SKM-1 treated with dmso at 0.1 percent for 144 hours (cell line): ENCODE data around the gene ZHX3.

Experiments used
- DNase-seq: peaks from one replicate; lab custom pipeline; 2025; ENCODE audit not compliant: unreplicated experiment; lab: John Stamatoyannopoulos, UW

ZHX3 gene, protein sequence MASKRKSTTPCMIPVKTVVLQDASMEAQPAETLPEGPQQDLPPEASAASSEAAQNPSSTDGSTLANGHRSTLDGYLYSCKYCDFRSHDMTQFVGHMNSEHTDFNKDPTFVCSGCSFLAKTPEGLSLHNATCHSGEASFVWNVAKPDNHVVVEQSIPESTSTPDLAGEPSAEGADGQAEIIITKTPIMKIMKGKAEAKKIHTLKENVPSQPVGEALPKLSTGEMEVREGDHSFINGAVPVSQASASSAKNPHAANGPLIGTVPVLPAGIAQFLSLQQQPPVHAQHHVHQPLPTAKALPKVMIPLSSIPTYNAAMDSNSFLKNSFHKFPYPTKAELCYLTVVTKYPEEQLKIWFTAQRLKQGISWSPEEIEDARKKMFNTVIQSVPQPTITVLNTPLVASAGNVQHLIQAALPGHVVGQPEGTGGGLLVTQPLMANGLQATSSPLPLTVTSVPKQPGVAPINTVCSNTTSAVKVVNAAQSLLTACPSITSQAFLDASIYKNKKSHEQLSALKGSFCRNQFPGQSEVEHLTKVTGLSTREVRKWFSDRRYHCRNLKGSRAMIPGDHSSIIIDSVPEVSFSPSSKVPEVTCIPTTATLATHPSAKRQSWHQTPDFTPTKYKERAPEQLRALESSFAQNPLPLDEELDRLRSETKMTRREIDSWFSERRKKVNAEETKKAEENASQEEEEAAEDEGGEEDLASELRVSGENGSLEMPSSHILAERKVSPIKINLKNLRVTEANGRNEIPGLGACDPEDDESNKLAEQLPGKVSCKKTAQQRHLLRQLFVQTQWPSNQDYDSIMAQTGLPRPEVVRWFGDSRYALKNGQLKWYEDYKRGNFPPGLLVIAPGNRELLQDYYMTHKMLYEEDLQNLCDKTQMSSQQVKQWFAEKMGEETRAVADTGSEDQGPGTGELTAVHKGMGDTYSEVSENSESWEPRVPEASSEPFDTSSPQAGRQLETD

DNA sequence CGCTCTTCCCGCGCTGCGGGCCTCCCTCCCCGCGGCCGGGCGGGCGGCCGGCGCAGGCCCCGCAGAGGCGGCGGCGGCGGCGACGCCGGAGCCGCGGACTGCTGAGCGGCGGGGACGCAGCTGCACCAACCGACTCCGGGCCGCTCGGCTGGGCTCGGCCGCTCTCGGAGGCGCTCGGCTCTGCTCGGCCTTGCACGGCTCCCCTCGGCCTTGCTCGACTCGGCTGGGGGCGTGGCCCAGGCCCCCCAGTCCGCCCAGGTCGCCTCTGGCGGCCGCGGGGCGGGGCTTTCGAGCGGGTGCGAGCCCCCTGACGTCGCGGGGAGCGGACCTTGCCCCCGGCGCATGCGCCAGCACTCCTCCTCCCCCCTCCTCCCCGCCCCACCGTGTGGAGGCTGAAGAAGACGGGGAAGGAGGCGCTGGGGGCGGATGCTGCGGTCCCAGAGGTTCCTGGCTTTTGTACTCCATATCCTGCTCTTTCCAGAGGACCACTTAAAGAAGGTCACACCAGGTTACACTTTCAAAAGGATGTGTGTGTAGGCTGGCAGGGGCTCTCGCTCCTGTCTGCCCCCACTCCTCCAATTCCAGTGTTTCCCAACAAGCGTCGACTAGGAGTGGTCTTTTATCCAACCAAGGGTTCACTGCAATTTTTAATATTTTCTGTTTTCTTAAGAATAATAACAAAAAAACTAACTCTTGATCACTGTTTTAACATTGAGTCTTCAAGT is at the start of gene ZHX3:
TSS of gene ZHX3 (minus strand) at position 186 of the 725 bp plus-strand sequence. CDS start 112,815 bp downstream, outside the sequence.
- peak; percentile 93 for DNase-seq

DNA sequence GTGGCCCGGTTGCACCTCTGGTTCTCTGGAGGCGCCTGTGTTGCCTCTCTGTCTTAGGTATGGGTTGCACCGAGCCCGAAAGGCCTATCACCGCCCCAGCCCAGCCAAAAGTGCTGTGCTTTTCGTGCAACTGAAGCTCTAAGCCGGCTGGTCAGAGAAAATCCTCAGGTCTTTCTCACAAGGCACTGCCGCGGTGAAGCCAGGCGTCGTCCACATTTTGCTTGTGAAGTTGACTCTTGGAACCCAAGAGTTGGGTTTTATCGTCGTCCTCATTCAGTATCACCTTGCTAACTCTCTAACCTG is 49.8 kb upstream of the ZHX3 start:
- DNase-seq: no peak

- no peak for DNase-seq
Measured at GRCh38 chr20:41366546-41367392, 49.2 kb upstream of the ZHX3 start, which contains the start of gene EMILIN3. Gene EMILIN3, minus strand, starts transcription at chr20:41366818. Its CDS starts 184 bp downstream, at chr20:41366634.

- DNase-seq: no peak
Measured at GRCh38 chr20:41365777-41366545, 48.4 kb upstream of the ZHX3 start.

DNA sequence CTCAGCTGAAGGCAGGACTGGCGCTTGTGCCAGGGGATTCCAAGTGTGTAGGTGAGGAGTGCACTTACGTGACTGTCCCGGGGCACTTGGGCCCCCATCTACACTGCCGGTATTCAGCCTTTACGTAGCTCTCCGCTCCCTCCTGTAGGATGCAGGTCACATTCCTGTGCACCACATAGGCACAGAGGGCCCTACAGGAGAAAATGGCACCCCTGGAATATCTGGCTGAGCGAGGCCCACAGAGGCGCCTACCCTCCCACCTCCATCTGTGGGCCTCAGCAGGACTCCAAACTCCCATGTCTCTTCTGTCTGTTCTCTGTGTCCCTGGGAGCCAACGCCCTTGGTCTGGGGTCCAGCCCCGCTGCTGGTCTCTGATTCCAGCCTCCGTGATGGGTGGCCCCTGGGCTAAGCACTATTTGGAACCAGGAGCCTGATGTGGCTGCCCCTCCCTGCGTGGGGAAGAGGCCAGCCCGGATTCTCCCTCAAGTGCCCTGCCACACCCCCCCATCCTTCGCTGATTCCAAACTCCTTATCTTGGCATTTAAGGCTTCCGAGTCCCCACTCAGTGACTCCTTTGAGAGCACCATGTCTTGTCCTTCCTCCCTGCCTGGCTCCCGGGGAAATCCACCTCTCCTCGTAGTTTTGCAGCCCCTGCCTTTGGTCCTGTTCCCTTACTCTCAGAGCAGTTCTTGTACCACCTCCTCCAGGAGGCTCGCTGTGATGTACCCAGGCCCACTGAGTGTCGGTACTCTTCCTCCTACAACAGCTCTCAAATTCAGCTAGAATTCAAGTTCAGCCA is 47.6 kb upstream of the ZHX3 start:
- DNase-seq: no peak

- DNase-seq: no peak
Measured at GRCh38 chr20:41364236-41364855, 46.8 kb upstream of the ZHX3 start.

GRCh38 chr20:41363601-41364000 is 46.1 kb upstream of the ZHX3 start:
- DNase-seq: no peak

- DNase-seq: no peak
Measured at GRCh38 chr20:41362748-41363140, 45.2 kb upstream of the ZHX3 start.

DNA sequence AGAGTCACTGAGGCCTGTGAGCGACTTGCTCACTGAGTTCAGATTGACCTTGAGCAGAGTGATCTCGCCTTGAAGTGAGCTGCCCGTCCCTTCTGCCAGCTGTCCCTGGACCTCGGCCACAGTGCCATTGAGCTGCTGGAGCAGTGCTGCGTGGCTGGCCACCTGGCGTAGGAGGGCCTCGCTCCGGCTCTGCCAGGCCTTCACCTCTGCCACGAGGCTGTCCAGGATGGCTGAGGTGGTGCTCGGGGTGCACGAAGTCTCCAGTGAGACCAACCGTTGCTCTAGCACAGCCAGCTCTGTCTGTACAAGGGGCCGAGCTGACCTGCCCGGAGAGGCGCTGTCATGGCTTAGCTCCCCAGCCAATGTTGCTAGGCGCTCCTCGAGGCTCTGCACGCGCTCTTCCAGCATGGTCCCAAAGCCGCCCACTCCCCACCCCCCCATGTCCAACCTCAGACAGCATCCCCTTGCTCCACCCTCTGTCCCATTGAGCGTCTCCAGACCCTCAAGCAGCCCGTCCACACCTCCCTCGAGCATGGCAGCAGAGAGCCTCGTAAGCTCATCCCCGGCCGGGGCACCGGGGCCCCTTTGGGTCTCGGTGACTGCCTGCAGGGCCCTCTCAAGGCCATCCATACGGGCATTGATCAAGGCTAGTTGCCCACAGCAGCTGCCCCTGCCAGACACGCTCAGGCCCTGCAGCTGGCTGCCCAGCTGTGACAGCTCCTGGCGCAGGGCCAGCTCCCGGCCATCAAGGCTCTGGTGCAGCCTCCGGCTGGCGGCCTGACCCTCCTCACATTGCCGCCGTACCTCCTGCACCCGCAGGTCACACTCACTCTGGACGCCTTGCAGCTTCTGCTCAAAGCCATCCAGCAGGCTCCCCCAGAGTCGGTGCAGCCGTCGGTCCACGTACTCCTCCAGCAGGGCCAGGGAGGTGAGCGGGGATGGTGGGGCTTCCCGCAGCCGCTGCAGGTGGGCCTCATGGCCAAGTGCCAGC is 44.5 kb upstream of the ZHX3 start:
- no peak for DNase-seq

DNA sequence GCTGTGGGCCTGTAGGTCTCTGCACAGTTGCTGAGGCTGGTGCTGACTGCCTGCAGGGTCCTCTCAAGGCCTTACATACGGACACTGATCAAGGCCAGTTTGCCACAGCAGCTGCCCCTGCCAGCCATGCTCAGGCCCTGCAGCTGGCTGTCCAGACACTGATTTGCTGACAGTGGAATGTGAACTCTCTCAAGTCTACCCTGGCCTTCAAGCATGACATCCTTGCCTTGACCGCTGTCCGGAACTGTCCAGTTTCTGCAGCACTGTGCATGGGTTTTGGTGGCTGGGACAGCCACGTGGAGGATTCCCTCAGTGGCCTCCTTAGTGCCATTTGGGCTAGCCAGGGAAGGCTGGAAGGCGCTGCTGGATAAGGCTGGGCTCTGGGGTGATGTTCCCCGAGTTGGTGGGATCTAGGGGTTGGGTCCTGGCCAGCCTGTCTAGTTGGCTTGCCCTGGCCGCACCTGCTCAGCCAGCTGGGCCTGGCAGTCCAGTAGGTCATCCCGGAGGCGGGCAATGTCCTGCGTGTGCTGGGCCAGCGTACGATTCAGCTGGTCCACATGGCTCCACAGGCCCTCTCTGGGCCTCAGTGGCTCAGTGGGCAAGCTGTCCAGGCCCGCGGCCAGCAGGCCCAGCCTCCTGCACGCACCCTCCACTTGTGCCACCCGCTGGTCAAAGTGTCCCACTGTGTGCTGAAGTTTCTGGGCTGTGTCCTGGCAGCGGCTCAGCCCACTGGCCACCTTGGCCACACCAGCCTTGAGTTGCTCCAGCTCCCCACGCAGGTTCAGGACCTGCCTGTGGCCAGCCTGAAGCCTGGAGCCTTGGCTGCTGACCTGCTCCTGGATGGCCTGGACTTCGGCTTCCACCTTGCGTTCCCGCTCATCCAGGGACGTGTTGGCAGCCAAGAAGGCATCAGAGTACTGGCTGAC is 43.6 kb upstream of the ZHX3 start:
- DNase-seq: no peak

DNA sequence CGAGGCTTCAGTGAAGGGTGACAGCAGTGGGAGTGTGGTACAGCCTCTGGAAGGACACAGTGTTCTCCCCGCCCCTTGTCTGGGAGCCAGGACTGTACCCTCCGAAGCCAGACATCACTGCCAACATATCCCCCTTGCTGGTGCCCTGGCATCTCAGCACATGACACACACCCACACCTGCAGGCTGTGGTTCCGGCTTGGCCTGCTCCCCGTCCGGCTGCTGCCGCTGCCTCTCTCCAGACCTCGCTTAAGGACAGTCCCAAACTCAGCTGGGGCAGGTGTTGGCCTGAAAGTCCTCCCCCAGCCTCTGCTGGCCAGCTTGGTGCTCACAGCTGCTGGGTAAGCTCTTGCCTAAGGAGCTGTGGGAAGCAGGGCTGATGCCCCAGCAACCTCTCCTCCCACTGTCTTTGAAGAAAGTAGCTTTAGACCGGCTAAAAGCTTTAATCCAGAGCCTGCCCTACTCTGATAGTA is 42.0 kb upstream of the ZHX3 start:
- DNase-seq: no peak

GRCh38 chr20:41358717-41359116 is 41.2 kb upstream of the ZHX3 start:
- DNase-seq: no peak

- no peak for DNase-seq
Measured at GRCh38 chr20:41358230-41358629, 40.7 kb upstream of the ZHX3 start.

DNA sequence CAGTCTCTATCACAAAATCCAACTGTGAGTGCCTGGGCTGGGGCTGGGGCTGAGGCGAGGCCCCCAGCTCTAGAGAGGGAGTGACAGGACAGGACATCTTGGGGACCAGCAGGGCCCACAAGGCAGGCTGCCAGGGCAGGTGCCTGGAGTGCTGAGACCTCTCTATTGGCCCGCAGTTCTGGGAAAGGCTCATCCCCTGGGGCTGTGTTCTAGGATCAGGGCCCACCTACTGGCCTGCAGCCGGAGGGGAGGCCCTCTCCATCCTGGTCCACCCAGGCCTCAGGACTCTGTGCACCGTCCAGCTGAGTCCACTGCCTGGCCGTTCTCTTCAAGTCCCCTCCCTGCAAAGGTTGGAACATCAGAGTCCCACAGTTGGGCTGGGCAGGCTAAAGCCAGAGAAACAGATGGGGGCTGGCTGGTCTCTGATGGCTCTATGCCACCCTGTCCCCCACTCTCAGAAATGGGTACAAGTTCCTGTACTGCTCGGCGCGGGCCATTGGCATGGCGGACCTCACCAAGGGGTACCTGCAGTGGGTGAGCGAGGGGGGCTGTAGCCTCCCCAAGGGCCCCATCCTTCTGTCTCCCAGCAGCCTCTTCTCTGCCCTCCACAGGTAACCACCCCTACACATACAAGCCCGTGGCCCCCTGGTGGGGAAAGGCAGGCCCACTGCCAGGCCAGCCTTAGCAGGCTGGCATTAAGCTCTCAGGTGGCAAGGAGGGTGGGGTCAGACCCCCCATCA is 40.1 kb upstream of the ZHX3 start:
- DNase-seq: no peak

- no peak for DNase-seq
Measured at GRCh38 chr20:41356951-41357350, 39.4 kb upstream of the ZHX3 start.
